ENCODE results near the gene BAHCC1. TPM values are rescaled to one million over a fixed set of nuclear protein-coding genes. Genes with fewer than 3 reads are reported as not detected.
A peak's percentile ranks its signal among the peaks of the same experiment; 100 is the strongest.

BAHCC1 gene
- total and polyA plus RNA-seq, 9 of the 15 experiments (the other 6 are each of a cell fraction or from before 2014, with no cell fraction given) = 0.14 to 26.9 (median 5.0) TPM

- peak; percentile 60 for TF ChIP-seq MGA (IDR thresholded peaks at IDR 0.05)
- peak; percentile 9; the same call in 1 of the 2 replicates for TF ChIP-seq ZFX (CRISPR knock-in tag; IDR thresholded peaks at IDR 0.05)
- no peak for TF ChIP-seq KAT8 (IDR thresholded peaks at IDR 0.05; ENCODE audit: low read depth)
- TF ChIP-seq POLR2A (conservative IDR thresholded peaks at IDR 0.05) = peak; percentile 31; the same call in 1 of the 2 replicates
- no peak for TF ChIP-seq ZNF253 (CRISPR knock-in tag; conservative IDR thresholded peaks at IDR 0.05)
- TF ChIP-seq POLR2B (IDR thresholded peaks at IDR 0.05; ENCODE audit: low read depth, partially characterized antibody) = peak; percentile 22
- TF ChIP-seq PHF8 (IDR thresholded peaks at IDR 0.05; ENCODE audit: borderline replicate concordance, low read length) = no peak
Measured at GRCh38 chr17:81391293-81391935, 3.8 kb upstream of the BAHCC1 start (continued).
